GM20431 (cell line): ENCODE results near the gene ZBED3.
"Not testable (repeated sequence)": the region's sequence is repeated elsewhere in the genome, so short reads cannot be mapped to it uniquely, and the experiment has no call there.

Experiments
- in situ Hi-C: fragments of 300-500 bp; cut with MseI, MboI; formaldehyde crosslinking; loops from one replicate; pipeline ENCODE4 v1.15.0; 2020; ENCODE audit warnings: low sequenced_read_pairs; ENCODE audit not compliant: unreplicated experiment

The ZBED3 gene

DNA sequence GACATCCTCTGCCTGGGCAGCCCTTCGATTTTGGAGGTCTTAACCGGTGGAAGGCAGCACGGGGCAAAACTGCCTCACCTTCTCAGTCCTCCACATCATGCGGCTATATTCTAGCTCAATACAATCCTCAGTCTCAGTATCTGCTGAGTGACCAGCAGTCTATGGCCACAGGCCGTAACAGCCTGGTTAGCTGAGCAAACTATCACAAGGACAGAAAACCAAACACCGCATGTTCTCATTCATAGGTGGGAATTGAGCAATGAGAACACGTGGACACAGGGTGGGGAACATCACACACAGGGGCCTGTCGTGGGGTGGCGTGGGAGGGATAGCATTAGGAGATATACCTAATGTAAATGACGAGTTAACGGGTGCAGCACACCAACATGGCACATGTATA is 6.6 kb downstream of the ZBED3 start:
- in situ Hi-C loops, result not testable (repeated sequence)

DNA sequence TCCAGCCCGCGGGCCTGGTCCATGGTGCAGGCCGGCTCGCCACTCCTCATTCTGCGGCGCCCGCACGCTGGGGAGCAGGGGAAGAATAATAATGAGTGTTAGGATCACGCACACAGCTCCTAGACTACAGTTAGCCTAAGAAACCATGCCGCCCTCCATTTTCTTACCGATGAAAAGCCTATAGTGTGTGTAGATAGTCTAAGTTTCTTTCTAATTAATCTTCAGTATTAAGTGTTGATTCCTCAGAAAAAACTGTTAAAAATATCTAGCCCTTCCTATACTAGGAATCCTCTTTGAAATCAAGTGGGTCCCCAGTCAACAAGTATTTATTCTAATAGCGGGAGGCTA is 9.3 kb downstream of the ZBED3 start:
- in situ Hi-C loops, result no loop called here

DNA sequence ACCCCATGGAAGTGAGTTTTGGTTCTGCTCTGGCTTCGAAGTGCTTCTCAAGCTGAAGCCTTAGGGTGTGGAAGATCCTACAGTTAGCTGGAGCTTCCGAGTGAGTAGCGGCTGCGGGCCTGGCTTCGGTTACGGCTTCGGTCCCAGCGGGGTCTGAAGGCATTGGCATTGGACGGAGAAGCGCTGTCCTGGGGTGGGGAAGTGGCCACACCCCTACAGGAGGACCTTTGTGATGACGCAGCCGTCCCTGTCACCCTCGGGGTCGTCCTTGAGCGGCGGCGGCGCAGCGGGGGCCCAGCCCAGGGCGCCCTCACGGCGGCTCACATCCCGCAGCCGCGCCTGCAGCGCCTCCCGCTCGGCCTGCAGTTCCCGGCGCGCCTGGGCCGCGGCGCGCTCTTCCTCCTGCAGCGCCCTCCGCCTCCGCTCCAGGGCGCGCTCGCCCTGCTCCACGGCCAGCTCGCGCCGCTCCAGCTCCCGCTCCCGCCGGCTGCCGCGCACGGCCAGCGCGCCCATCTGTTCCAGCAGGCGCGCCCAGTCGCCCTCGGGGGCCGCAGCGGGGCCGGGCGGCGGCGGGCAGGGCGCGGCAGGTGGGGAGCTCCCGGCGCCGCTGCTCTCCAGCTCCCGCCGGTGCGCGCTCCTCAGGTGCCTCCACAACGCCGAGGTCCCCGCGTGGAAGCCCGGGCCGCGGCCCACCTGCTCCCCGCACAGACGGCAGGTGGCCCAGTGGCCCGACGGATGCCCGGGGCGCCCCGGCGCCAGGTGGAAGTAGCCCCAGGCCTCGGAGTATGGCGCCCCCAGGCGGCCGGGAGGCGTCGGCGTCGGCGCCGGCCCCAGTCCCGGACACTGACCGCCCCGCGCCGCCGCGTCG is 9.9 kb downstream of the ZBED3 start:
- in situ Hi-C loops, result no loop called here

DNA sequence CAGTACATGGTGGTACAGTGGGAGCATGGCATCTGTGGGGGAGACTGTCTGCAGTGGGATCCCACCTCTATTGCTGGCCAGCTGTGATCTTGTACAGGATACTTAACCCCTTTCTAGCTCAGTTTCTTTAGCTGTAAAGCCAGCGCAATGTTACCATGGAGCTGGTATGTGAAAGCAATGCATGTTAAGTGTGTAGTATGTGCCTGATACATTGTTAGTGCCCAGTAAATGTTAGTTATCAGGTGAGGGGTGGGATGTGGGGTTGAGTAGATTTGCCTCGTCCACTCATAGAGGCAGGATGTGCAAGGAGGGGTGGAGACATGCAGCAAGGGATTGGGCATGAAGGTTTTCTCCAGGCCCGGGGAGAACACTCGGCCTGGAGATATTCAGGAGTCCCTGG is 12.3 kb downstream of the ZBED3 start:
- in situ Hi-C loops, result no loop called here

DNA sequence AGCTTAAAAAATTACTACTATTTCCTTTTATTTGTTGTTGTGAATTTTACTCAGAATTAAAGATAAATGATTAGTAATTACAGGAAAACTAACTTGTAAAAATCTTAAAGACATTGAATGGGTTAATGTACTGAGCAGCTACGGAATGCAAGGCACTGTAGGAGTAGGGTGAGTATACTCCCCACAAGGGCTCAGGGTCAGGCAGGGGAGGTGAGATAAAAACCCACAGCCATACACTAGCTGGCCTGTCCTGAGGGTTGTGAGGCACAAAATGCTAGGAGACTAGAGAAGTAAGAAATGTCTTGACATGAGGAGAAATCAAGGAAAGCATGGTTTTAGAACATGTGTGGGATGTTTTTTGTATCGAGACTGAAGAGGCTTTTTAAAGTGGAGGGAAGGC is 13.4 kb downstream of the ZBED3 start:
- in situ Hi-C loops, result no loop called here

DNA sequence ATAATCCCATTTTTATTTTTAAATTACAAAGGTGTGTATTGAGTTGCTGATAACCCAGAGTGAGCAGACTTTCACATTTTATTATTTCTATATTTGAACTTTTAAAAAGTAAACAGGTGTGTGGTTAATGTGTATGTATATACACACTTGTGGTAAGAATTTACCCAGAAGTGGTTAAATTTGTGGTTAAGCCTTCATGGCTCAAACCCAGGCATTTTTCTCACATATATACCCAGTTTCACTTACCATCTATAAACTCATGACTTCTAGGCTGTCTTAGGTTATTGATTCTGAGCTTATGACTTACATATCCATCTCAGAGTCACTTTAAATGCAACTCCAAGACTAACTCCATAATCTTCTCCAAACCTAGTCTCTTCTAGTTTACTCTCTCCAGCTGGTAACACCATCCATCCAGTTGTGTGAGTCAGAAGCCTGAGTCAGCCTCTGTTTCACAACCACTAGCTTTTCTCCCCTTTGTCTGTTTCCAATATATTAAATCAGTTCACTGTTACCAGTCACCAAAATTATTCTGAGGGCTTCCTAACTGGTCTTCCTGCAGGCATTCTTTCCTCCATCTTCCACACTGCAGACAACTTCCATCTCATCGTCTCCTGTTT is 20.2 kb downstream of the ZBED3 start:
- in situ Hi-C loops, result no loop called here

DNA sequence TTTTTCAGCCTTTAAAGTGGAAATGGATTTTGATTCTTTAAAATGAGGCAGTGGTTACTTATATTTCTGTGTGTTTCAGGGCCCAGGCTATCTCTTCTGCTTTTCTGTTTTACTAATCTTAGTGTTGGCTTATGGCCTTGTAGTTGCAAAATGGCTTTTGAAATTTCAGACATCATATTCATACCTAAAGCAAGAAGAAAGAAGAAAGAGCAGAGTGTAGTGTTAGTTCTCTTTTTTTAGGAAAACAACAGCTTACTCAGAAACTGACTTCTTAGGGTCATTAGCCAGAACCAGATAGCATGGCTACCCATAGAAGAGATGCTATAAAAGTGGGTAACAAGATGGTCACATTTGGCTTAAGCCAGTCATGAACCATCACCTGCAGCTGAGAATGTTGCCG is 20.9 kb downstream of the ZBED3 start:
- in situ Hi-C loops, result no loop called here

DNA sequence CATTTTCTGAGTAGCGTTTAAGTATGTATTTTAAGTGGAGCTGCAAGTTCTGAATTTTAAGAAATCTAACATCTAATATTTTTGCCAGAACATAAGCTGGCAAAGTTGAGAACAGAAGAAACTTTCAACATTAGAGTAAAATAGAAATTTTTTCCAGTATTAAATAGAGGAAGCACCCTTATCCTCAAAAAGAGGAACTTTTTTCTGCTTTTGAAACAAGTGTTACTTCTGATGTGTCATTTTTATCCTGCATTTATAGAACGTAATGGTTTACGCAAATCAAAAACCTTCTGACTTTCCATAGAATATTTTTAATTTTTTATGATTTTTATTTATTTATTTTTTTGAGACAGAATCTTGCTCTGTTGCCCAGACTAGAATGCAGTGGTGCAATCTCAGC is 21.8 kb downstream of the ZBED3 start:
- in situ Hi-C loops, result no loop called here

DNA sequence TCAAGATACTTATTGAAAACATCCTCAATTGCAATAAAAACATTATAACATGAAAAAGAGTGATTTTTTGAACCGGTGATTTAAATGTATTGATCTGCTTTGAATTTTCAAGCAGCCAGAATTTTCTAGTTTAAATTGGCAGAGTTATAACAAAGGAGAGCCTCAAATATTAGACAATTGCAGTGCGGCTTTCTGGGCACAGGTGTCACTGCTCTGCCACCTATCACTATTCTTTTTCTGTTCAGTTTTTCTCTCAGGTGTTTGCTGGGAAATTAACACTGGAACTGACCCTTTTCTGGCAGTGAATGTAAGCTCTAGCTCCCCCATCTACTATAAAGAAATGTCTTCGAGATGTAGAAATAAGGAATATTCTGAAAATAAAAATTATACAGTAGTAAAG is 23.0 kb downstream of the ZBED3 start:
- in situ Hi-C loops, result no loop called here

DNA sequence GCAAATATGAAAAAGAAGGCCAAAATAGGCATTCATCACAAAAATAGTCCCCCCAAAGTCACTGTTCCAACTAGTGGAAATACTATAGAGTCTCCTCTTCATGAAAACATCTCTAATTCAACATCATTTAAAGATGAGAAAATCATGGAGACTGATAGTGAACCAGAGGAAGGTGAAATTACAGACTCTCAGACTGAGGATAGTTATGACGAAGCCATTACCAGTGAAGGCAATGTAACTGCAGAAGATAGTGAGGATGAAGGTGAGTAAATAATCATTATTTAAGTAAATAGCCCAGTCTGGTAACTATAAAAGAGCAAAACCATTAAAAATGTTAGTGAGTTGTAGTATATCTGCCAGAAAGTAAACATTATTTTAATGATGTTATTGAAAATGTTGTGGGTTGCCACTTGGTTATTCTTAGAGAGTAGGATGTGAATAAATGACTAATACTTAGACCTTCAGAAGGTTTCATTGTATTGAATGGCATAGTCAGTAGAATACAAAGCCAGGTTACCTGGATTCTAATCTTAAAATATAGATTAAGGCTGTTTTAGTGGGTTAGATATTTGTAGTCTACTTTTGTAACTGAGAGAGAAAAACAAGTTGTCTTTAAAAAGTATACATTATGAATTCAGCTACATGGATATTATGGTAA is 40.5 kb downstream of the ZBED3 start:
- in situ Hi-C loops, result no loop called here

DNA sequence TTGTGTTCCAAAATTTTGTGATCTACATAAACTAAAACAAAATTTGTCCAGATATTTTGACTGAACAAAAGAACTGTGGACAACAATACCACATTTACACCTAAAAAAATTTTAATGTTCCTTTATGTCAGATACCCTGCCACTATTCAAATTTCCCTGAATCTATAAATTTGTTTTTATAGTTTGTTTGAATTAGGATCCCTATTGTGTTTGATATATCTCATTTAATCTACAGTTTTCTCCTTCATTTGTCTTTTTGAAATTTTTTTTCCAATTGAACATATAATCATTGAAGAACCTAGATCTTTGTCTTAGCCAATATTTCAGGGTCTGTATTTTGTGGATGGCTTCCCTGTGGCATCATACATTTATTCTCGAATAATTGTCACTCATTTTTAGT is 51.1 kb downstream of the ZBED3 start:
- in situ Hi-C loops, result no loop called here

DNA sequence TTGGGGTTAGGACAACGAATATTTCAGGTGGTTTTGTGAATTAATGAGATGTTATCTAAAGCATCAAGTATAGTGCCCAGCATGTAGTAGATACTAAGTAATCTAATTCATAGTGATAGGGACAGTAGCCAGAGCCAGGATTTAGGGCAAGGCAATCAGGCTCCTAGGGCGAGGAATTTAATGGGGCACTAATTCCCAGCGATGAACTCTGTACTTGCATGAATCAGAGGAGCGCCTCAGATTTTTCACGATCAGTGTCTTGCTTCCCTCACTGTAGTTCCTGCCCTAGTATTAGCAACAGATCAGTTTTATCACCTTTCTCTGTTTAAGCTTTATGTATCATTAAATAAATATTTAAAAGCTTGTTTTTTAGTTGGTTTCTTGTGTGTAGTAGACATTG is 53.7 kb downstream of the ZBED3 start:
- in situ Hi-C loops, result no loop called here

DNA sequence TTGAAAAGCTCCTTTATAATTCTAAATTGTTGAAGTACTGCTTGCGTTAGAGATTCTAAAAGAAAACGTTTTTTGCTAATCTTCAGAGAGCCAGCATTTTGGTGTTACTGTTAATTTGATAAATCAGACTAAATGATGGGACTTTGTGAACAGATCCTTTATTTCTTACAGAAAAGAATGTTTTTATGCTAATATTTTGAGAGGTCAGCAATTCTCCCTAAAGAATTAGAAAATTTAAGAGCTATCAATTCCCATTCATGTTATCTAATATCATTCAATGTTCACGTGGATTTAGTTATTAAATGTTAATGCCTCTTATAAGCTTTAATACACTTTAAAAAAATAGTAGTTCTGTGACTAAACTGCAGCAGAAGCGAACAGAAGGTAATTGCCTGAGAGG is 54.5 kb downstream of the ZBED3 start:
- in situ Hi-C loops, result no loop called here

DNA sequence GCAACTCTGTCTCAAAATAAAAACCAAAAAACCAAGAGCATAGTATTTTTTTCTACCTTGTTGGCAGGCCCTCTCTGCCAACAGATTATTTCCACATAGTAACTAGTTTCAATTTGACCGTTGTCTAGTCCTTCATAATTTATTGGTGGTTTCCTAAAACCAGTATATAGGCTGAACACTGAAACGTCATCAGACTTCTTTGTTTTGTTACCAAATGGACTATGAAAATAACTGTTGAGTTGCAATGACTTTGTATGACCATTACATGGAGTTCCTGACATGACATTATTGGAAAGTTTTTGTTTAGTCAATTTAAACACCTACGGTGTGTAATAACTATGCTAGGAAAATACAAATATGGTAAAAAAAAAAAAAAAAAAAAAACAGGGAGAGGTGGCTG is 55.2 kb downstream of the ZBED3 start:
- in situ Hi-C loops, result no loop called here

DNA sequence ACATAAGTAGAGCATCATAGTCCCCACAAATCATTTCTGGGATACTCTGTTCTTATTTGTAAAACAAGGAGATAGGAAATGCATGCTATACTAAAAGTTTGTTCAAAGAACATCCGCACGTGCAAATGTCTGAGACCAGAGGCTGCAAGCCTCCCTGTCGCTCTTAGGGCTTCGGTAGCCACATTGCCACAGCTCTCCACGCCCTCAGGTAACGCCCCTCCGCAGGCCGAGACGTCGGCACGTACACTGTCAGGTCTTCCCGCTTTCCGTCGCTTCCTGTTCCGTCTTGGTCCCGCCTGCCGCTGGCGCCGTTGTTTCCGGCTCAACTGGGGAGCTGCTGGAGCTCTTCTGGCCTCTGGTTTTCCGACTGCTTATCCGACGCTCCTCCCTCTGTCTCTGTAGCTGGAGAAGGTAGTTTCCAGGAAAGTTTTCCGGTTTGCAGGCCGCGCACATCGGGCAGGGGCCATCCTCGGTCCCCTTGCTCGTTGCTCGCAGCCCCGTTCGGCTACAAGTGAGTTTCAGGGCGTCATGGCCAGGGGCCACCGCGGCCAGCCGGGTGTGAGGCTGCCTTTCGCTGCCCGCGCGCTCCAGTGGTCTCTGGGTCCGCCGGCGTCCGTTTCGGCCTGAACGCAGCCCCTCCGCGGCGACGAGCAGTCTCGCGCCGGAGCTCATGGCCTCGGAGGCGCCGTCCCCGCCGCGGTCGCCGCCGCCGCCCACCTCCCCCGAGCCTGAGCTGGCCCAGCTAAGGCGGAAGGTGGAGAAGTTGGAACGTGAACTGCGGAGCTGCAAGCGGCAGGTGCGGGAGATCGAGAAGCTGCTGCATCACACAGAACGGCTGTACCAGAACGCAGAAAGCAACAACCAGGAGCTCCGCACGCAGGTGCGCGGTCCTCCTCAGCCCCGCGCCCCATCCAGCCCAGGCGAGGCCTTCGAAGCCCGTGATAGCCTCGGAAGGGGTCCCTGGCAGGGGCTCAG is 56.7 kb downstream of the ZBED3 start, which contains the start of gene AGGF1:
TSS of gene AGGF1 (plus strand) at position 308 of the 975 bp plus-strand sequence. CDS start at position 671, 363 bp downstream.
- in situ Hi-C loops, result no loop called here

DNA sequence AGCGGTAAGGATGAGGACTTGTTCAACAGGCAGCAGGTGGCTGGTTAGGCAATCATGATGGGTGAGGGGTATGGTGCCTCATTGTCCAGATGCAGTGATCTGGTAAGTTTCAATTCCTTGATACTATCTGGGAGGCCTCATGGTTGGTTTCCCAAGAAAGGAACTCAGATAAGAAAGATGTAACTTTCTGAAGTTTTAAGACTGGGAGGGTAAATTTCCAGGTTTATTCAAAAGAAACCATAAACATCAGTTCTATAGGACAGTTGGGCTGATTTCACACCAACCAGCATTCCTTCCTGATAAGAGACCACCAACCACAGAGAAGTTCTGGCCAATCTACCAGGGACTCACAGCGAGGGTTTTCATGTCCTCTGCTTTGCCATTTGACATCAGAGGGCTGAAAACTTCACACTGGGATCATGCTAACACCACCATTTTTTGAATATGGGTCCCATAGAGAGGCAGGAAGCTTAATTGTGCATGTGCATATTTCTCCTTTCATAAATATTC is 57.7 kb downstream of the ZBED3 start:
- in situ Hi-C loops, result no loop called here

DNA sequence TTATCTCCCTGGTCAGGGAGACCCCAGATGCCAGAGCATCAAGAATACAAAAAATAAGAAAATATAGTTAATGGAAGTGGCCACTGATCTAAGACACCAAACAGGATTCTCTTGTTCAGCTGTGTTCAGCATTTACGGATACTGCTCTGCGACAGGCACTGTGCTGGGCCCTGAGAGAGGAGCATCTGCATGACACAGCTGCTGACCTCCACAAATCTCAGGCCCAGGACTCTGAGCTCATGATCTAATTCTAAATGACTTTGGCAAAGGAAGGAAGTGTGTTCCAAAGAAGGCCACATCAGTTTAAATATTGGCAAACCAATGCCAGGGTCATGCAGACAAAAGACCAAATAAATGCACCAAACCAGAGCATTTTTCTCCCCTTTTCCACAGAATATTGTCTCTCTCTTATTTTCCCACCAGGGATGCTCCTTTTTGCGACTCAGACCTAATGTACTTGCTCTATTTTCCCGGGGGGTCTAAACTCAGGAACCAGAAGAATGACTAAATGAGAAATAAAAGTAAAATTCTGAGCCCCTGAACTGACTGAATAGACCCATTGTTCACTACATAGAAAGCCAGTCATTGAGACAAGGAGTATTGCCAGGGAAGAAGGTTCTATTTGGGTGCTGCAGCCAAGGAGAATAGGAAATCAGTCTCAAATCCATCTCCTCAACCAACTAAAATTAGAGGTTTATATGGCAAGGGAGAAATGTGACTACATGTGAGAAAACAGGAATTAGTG is 58.3 kb downstream of the ZBED3 start:
- in situ Hi-C loops, result no loop called here

DNA sequence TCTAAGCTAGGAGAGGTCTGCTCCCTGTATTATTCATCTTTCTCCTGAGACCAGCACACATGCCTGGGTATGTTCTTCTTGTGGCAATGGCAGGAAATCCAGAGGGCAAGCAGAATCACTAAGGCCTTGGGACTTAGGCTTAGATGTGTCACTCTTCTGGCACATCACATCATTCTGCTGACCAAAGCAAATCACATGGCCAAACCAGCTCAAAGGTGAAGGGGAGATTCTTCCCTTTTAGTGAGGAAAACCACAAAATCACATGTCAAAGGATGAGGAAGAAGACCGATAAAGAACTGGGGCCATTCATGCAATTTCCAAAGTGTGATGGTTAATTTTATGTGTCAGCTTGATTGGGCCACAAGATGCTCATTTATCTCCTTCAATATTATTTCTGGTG is 62.6 kb downstream of the ZBED3 start:
- in situ Hi-C loops, result no loop called here
